Head of caudate nucleus (tissue), 42 donors: ENCODE measurements around the gene PSMA8.
A peak's percentile ranks its signal among the peaks of the same experiment; 100 is the strongest.
"Not testable (repeated sequence)": the region's sequence is repeated elsewhere in the genome, so short reads cannot be mapped to it uniquely, and the experiment has no call there.

Experiments used
- DNase-seq, 42 donors: peaks; one replicate each; pipeline versions ENCODE4 v3.0.0 to v3.0.0-alpha.2; 2020 to 2021; ENCODE audit warnings: mixed read lengths in 7 of 42
- intact Hi-C: fragments of 100-400 bp; cut with DNase I; formaldehyde crosslinking; loops from one replicate; pipeline ENCODE4 v1.15.0; 2022

Gene PSMA8

GRCh38 chr18:26159353-26159752 lies 25.7 kb downstream of the PSMA8 start:
- no peak for DNase-seq
- intact Hi-C loops: no loop called here

DNA sequence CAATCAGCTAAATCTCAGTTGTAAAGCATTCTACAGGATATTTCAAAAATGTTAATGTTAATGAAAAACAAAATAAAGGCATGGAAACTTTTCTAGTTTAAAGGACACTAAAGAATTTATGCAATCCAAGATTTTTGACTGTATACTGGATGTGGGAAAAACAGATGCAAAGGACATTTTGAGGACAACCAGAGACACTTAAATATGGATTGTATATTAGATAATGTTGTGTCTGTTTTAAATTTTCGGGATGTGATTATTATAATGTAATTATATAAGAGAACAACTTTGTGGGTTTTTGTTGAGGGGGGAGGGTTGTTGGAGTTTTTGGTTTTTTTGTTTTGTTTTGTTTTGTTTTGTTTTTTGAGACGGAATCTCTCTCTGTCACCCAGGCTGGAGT lies 30.9 kb downstream of the PSMA8 start:
- intact Hi-C loops: no loop called here
- DNase-seq: no peak

DNA sequence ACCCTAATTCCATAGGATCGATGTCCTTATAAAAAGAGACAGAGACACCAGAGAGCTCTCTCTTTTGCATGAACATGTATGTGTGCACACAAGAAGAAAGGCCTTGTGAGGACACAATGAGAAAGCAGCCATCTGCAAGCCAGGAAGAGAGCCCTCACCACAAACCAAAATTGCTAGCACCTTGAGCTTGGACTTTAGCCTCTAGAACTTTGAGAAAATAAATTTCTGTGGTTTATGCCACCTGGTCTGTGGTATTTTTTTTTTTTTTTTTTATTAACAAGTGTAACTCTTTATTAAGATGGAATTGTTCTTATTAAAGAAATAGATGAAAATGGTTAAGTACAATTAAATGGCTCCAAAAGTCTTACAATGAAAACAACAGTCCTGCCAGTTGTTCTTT lies 33.9 kb downstream of the PSMA8 start:
- DNase-seq, intact Hi-C loops: not testable (repeated sequence)

DNA sequence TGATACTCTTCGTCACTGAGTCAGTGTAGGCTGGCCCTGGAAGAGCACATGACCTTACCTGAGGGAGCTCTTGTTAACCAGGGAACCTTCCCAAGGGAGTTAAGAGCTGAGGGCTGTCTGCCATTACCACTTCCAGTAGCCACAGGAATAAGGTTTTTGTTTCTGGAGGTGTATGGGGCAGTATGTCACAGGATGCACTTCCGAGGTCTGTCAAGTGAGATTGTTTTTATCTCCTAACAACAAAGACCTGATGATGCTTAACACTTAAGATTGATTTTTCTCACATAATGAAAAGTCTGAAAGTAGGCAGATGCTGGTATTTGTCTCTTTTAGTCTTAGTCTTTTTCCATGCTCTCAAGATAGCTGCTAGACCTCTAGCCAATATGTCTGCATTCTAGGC lies 41.8 kb downstream of the PSMA8 start:
- intact Hi-C loops: no loop called here
- no peak for DNase-seq

GRCh38 chr18:26176134-26176533 lies 42.5 kb downstream of the PSMA8 start:
- intact Hi-C loops: no loop called here
- no peak for DNase-seq

- no peak for DNase-seq
- intact Hi-C loops: no loop called here
Observed at GRCh38 chr18:26181343-26181826, 47.7 kb downstream of the PSMA8 start.

- no peak for DNase-seq
- intact Hi-C loops: no loop called here
Observed at GRCh38 chr18:26183395-26184112, 49.9 kb downstream of the PSMA8 start.

GRCh38 chr18:26185267-26185666 lies 51.6 kb downstream of the PSMA8 start:
- intact Hi-C loops: no loop called here
- no peak for DNase-seq

DNA sequence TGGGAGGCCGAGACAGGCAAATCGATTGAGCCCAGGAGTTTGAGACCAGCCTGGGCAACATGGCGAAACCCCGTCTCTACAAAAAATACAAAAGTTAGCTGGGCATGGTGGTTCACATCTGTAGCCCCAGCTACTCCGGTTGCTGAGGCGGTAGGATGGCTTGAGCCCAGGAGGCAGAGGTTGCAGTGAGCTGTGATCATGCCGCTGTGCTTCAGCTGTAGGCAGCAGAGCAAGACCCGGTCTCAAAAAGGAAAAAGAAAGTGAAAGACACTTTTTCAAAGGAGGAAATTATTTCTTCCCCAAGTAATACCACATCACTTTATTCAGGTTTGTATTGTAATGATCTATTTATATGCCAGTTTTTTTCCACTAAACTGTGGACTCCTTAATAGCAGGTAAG lies 56.8 kb downstream of the PSMA8 start:
- DNase-seq: peak in 1 of 42 donors; percentile 4
- intact Hi-C loops: no loop called here

DNA sequence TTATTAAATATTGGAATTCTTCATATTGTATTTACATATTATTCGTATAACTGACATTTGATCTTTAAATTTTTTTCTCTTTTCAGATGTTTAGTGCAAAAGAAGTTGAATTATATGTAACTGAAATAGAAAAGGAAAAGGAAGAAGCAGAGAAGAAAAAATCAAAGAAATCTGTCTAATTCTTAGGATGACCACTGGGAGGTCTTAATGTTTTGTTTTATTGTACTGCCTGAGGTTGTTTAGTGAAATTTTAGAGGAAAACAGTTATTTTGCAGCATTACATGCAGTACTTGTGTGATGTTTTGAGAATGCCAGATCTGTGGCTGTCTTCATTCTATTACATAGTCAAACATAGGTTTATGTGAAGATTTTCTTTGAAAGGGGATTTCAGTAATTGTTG lies 58.6 kb downstream of the PSMA8 start:
- no peak for DNase-seq
- intact Hi-C loops: no loop called here

DNA sequence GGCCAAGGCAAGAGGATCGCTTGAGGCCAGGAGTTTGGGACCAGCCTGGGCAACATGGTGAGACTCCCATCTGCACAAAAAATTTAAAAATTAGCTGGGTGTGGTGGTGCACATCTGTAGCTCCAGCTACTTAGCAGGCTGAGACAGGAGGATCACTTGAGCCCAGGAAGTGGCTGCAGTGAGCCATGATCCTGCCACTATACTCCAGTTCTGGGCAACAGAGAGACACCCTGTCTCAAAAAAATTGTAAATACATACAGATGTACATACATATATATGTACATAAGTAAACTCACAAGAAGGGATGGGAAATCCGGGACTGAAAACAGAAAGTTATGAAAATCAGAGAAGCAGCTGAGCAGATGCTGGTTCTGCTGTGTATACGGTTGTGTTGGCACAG lies 62.9 kb downstream of the PSMA8 start:
- intact Hi-C loops: no loop called here
- DNase-seq: no peak

- intact Hi-C loops, DNase-seq: not testable (repeated sequence)
Observed at GRCh38 chr18:26202001-26202400, 68.3 kb downstream of the PSMA8 start.

DNA sequence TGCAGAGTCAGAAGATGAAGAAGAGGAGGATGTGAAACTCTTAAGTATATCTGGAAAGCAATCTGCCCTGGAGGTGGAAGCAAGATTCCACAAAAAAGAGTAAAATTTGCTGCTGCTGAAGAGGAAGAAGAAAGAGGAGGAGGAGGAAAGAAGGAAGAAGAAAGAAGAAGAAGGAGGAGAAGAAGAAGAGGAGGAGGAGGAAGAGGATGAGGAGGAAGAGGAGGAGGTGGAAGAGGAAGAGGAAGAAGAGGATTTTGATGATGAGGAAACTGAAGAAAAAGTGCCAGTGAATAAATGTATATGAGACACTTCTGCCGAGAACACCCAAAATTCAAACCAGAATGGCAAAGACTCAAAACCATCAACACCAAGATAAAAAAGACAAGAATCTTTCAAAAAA lies 71.6 kb downstream of the PSMA8 start:
- no peak for DNase-seq
- intact Hi-C loops: no loop called here

- intact Hi-C loops: no loop called here
- no peak for DNase-seq
Observed at GRCh38 chr18:26206488-26206887, 72.8 kb downstream of the PSMA8 start.

DNA sequence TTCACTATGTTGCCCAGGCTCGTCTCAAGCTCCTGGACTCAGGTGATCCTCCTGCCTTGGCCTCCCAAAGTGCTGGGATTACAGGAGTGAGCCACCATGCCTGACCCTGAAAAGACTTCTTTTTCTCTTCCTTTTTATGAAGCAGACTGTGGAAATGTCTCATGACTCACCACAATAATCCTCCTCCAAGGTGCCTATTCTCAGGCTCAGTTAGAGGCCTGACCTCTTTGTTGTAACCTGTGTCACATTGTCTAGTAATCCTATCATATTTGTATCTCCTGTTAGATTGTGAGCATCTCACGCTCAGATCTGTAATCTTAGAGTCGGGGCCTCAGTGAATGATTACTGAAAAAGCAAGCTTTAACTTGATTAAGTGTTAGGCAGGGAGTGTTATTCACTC lies 74.3 kb downstream of the PSMA8 start:
- no peak for DNase-seq
- intact Hi-C loops: no loop called here

DNA sequence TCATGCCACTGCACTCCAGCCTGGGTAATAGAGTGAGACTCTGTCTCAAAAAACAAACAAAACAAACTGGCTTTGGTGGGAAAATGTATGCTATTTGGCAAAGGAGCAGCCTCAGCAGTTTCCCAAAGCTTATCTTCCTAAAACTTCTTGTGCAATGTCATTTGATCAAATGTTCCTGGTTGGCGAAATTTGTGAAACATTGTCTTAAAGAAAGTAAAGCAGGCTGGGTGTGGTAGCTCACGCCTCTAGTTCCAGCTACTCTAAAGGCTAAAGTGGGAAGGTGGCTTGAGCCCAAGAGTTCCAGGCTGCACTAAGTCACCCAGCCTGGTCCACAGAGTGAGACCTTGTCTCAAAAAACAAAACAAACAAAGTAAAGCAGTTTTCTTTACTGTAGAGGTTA lies 75.3 kb downstream of the PSMA8 start:
- DNase-seq: no peak
- intact Hi-C loops: no loop called here

DNA sequence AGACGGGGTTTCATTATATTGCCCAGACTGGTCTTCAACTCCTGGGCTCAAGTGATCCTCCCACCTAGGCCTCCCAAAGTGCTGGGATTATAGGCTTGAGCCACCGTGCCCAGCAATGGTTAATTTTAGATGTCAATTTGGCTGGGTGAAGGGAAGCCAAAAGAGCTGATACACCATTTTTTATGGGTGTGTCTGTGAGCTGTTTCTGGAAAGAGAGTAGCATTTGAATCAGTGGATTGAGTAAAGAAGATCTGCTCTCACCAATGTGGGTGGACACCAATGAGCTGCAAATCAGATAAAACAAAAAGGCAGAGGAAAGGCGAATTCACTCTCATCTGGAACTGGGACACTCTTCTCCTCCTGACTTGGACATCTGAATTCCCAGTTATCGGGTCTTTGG lies 76.5 kb downstream of the PSMA8 start:
- intact Hi-C loops: no loop called here

DNA sequence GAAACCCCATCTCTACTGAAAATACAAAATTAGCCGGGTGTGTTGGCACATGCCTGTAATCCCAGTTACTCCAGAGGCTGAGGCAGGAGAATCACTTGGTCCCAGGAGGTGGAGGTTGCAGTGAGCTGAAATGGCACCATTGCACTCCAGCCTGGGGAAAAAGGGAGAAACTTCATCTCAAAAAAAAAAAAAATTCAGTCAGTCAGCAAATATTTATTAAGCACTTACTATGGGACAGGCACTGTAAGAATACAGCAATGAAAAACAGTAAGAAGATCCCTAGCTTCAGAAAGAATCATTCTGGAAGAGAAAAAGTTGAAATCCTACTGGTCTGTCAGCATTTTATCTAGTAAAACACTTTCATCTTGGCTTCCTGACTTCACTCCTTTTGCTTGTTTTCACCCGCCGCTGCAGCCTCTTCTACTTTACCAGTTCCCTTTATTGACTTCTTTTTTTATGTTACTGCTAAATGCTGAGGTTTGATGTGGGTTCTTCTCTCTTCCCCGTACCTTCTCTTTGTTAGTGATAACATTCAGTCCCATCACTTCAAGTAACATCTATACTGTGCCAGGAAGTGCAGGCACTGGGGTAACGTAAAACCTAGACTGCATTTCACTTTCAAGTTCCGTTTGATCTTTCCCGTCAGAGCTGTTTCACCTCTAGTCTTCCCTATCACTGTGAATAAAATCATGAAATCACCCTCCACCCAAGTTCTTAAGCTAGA lies 81.7 kb downstream of the PSMA8 start:
- intact Hi-C loops: no loop called here
- DNase-seq: no peak

More for the DNA sequence above, 76.5 kb downstream of the PSMA8 start:
- no peak for DNase-seq

DNA sequence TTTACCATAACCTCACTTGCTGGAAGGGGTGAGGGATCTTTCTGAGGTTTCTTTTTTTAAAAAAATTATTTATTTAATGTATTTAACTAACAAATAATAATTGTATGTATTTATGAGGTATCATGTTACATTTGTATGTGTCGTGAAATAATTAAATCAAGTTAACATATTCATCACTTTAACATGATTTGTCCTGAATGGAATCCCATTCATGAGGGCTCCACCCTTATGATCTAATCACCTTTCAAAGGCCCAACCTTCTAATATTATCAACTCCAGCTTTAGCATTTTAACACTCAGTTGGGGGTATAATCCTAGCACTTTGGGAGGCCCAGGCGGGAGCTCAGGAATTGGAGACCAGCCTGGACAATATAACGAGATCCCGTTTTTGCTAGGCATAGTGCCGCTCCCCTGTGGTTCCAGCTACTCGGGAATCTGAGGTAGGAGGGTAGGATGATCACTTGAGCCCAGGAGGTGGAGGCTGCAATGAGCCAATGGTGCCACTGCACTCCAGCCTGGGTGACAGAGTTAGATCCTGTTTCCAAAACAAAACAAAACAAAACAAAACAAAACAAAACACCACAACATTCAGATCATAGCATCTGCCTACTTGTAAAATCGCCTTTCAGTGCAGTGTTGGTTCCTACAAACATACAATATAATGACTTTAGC lies 91.5 kb downstream of the PSMA8 start:
- peak in 4 of 42 donors; percentile 8 to 25 (median 12) for DNase-seq
- intact Hi-C loops: loop anchor here (5.0 kb wide), 1 partner anchor 133 kb away; the partner anchor contains the start of gene SS18

DNA sequence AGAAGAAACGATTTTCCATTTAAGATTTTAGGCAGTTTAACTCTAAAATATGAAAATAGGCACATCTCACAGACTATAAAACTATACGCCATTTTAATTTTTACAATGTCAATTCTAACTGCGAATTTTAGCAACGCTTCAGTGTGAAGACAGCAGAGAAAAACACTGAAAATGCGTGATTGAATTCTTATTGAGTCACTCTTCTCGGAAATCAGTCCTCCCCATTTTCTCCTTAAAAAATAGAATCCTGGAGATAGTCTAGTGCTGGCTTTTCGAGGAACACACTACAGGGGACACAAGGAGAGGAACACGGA lies 92.2 kb downstream of the PSMA8 start:
- no peak for DNase-seq
- intact Hi-C loops: loop anchor here (5.0 kb wide), 1 partner anchor 134 kb away; the partner anchor contains the start of gene SS18
